Common myeloid progenitor, CD34-positive (primary cell): ENCODE results near the gene RGPD8.
"Not testable (repeated sequence)": the region's sequence is repeated elsewhere in the genome, so short reads cannot be mapped to it uniquely, and the experiment has no call there.

Experiments used
- CTCF ChIA-PET: fragments of 350-600 bp; sonication (Branson Sonifier 250); formaldehyde crosslinking; loops from one replicate; lab custom pipeline; 2021; ENCODE audit warnings: antibody characterized with exemption; lab: Charles Lee
- POLR2A ChIA-PET: fragments of 350-600 bp; sonication (Branson Sonifier 250); formaldehyde crosslinking; loops from one replicate; lab custom pipeline; 2021; ENCODE audit warnings: antibody characterized with exemption; lab: Charles Lee
- DNase-seq, 3 donors: peaks; one replicate each; pipeline versions ENCODE4 v3.0.0 to v3.0.0-alpha.2; 2013
- H3K27ac ChIP-seq, 2 experiments: 1 replicate in 1 of 2; 2 replicates in 1 of 2; pipeline ENCODE4 v1.7.0; 2013; ENCODE audit warnings: inconsistent platforms in 2 of 2, low read length in 2 of 2, mild to moderate bottlenecking in 2 of 2, low read depth in 1 of 2, moderate library complexity in 1 of 2; ENCODE audit not compliant: severe bottlenecking in 2 of 2, insufficient read depth in 1 of 2, poor library complexity in 1 of 2
- H3K27me3 ChIP-seq, 5 experiments: replicated peaks in 2 of 5; 1 replicate in 3 of 5; 2 replicates in 2 of 5; pipeline versions ENCODE4 v1.6.1 to v1.7.0; 2013; ENCODE audit warnings: low read length in 4 of 5, mild to moderate bottlenecking in 2 of 5, moderate library complexity in 2 of 5, inconsistent platforms in 1 of 5; ENCODE audit not compliant: insufficient read depth in 5 of 5, control insufficient read depth in 4 of 5
- H3K36me3 ChIP-seq, 4 experiments: 1 replicate in 2 of 4; 2 replicates in 2 of 4; pipeline versions ENCODE4 v1.6.1 to v1.7.0; 2013; ENCODE audit warnings: low read length in 3 of 4, control low read depth in 1 of 4, mild to moderate bottlenecking in 1 of 4; ENCODE audit not compliant: control insufficient read depth in 4 of 4, insufficient read depth in 4 of 4
- H3K4me1 ChIP-seq, 4 experiments: 1 replicate in 3 of 4; 2 replicates in 1 of 4; pipeline versions ENCODE4 v1.6.1 to v1.7.1; 2013; ENCODE audit warnings: low read length in 3 of 4, mild to moderate bottlenecking in 3 of 4, control low read depth in 1 of 4, inconsistent platforms in 1 of 4, moderate library complexity in 1 of 4; ENCODE audit not compliant: control insufficient read depth in 4 of 4, insufficient read depth in 4 of 4; ENCODE audit errors: control extremely low read depth in 1 of 4
- H3K4me3 ChIP-seq, 7 experiments: 1 replicate in 4 of 7; 2 replicates in 3 of 7; pipeline versions ENCODE4 v1.5.1 to v1.7.0; 2013; ENCODE audit warnings: mild to moderate bottlenecking in 7 of 7, low read length in 6 of 7, moderate library complexity in 6 of 7, inconsistent platforms in 2 of 7, low read depth in 2 of 7, control low read depth in 1 of 7; ENCODE audit not compliant: insufficient read depth in 4 of 7, control insufficient read depth in 1 of 7; ENCODE audit errors: extremely low read depth in 1 of 7
- H3K9me3 ChIP-seq, 5 experiments: 1 replicate in 4 of 5; 2 replicates in 1 of 5; pipeline versions ENCODE4 v1.6.1 to v1.7.1; 2013; ENCODE audit warnings: low read length in 4 of 5, mild to moderate bottlenecking in 2 of 5, inconsistent platforms in 1 of 5, low read depth in 1 of 5, moderate library complexity in 1 of 5; ENCODE audit not compliant: control insufficient read depth in 4 of 5, insufficient read depth in 2 of 5; ENCODE audit errors: control extremely low read depth in 1 of 5
- WGBS: methylation state at CpG from one replicate; pipeline ENCODE4 v1.1.5; 2013; ENCODE audit not compliant: insufficient coverage; 5-methylcytosine and 5-hydroxymethylcytosine counted together

The RGPD8 gene

DNA sequence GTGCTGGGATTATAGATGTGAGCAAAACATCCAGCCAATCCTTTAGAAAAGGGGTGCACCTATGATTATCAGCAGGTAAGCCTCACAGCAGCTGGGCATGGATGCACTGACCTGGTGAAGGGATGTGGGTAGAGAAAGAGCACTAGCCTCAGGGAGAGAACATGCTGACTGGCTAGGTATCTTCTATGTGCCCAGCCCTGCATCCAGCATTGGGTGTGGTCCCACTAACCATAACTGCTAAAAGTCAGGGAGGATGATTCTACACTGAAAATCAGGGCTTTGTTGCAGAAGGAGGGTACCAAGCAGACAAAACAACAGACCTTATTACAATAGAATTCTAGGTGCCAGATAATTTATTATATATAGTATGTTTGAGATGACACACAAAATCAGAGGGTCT is 21.1 kb upstream of the RGPD8 start:
- peaks cover 0 to 6% (median 2%) of the 10 kb centered on the region in 5 experiments for H3K9me3 ChIP-seq
- no peaks in the 10 kb centered on the region for H3K36me3 ChIP-seq
- POLR2A ChIA-PET, result interaction anchor here (0.6 kb wide), 1 partner anchor 440 kb away, joined by 3 read pairs; no protein-coding TSS in a partner anchor
- CTCF ChIA-PET, result no interaction called here
- H3K4me3 ChIP-seq, result no peak overlapping the region
- H3K4me1 ChIP-seq, result no peaks in the 10 kb centered on the region
- no peak for DNase-seq
- no peak overlapping the region for H3K27ac ChIP-seq
- no peaks in the 10 kb centered on the region for H3K27me3 ChIP-seq

DNA sequence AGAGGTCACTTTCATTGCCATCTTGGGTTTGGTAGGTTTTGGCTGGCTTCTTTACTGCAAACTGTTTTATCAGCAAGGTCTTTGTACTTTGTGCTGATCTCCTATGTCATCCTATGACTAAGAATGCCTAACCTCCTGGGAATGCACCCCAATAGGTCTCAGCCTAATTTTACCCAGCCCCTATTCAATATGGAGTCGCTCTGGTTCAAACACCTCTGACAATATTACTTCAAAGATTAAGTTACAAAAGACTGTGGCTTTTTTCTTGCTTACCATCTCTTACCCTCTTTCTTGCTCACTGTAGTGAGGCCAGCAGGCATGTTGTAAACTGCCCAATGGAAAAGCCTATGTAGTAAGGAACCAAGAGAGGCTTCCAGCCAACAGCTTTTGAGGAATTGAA is 17.9 kb upstream of the RGPD8 start:
- no peaks in the 10 kb centered on the region for H3K4me1 ChIP-seq
- H3K9me3 ChIP-seq, result peaks cover 0 to 6% (median 2%) of the 10 kb centered on the region in 5 experiments
- H3K27ac ChIP-seq, result no peak overlapping the region
- 100% methylated on average over 1 of the region's 1 CpG for WGBS
- no peaks in the 10 kb centered on the region for H3K36me3 ChIP-seq
- POLR2A ChIA-PET, result no interaction called here
- H3K4me3 ChIP-seq, result no peak overlapping the region
- no peaks in the 10 kb centered on the region for H3K27me3 ChIP-seq
- CTCF ChIA-PET, result interaction anchor here (0.7 kb wide), 1 partner anchor 10 kb away, joined by 3 read pairs; no protein-coding TSS in a partner anchor
- DNase-seq, result no peak

DNA sequence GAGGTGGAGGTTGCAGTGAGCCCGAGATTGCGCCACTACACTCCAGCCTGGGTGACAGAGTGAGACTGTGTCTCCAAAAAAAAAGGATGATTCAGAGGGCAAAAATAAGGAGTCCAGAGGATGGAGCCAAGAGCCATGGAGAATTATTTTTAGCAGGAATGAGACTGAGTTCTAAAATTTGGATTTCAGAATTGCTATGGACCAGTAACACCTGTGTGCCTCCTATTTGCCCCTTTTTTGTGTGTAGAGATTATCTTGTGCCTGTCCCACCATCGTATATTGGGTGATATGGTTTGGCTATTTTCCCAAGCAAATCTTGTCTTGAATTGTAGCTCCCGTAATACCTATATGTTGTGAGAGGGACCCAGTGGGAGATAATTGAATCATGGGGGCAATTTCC is 16.4 kb upstream of the RGPD8 start:
- Histone ChIP-seq H3K9me3 (peaks cover 0 to 6% (median 2%) of the 10 kb centered on the region in 5 experiments), H3K4me1 (no peaks in the 10 kb centered on the region), H3K4me3 (no peak overlapping the region), H3K27me3 (no peaks in the 10 kb centered on the region), H3K27ac (no peak overlapping the region), H3K36me3 (no peaks in the 10 kb centered on the region)
- 100% methylated on average over 3 of the region's 4 CpGs for WGBS
- POLR2A ChIA-PET, result no interaction called here
- DNase-seq, result no peak
- CTCF ChIA-PET, result no interaction called here

GRCh38 chr2:112444256-112444655 is 10.8 kb upstream of the RGPD8 start:
- H3K9me3 ChIP-seq, CTCF ChIA-PET, H3K27me3 ChIP-seq, H3K4me1 ChIP-seq, H3K27ac ChIP-seq, H3K36me3 ChIP-seq, DNase-seq, POLR2A ChIA-PET, H3K4me3 ChIP-seq: not testable (repeated sequence)
- no CpG with 5 or more reads among the region's 1 CpG for WGBS

- H3K36me3 ChIP-seq, DNase-seq, H3K4me3 ChIP-seq, H3K9me3 ChIP-seq, H3K27me3 ChIP-seq, POLR2A ChIA-PET, H3K4me1 ChIP-seq, H3K27ac ChIP-seq: not testable (repeated sequence)
- WGBS, result no CpG with 5 or more reads among the region's 6 CpGs
- CTCF ChIA-PET, result interaction anchor here (1.1 kb wide), 1 partner anchor 317 kb away, joined by 4 read pairs; no protein-coding TSS in a partner anchor
Observed at GRCh38 chr2:112438603-112439261, 5.3 kb upstream of the RGPD8 start.

DNA sequence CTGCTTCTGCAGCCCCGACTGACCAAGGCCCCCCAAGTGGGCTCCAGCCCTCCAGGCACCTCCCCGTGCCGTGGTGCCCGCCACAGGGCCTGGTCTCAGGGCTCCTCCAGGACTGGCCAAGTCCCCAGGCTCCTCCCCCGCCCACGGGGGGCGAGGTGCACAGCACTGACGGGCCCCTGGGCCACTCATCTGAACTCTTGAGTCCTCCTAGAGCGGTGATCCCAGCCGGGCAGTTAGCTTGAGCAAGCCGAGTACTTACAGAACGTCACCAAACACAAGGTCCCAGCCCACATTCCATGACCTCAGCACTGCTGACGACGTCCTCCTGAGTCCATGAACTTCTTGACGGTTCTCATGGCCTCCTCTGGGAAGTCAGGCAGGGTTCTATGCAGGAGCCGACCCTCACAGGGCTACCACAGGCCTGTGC is 4.0 kb upstream of the RGPD8 start:
- H3K27me3 ChIP-seq, H3K9me3 ChIP-seq, POLR2A ChIA-PET, CTCF ChIA-PET, DNase-seq, H3K27ac ChIP-seq, H3K4me1 ChIP-seq, H3K36me3 ChIP-seq, H3K4me3 ChIP-seq: not testable (repeated sequence)
- 92% methylated on average over 10 of the region's 16 CpGs for WGBS

- H3K4me1 ChIP-seq, H3K27me3 ChIP-seq, DNase-seq, CTCF ChIA-PET, H3K27ac ChIP-seq, H3K9me3 ChIP-seq, POLR2A ChIA-PET, H3K36me3 ChIP-seq, H3K4me3 ChIP-seq: not testable (repeated sequence)
- 96% methylated on average over 3 of the region's 10 CpGs for WGBS
Observed at GRCh38 chr2:112436993-112437392, 3.5 kb upstream of the RGPD8 start.
